Natural killer cell (primary cell): ENCODE data around the gene SH3BP2. TPM values are rescaled to one million over a fixed set of nuclear protein-coding genes. Genes with fewer than 3 reads are reported as not detected.

Source experiments
- ATAC-seq, 3 donors: fragments of 150-1000 bp in 2 of 3; fragments of 200-7000 bp in 1 of 3; cut with Tn5 transposase; 1 replicate in 1 of 3; 2 replicates in 2 of 3; pipeline ENCODE4 v1.10.0; 2021; ENCODE audit warnings: mild to moderate bottlenecking in 2 of 3, moderate library complexity in 2 of 3
- DNase-seq, 2 donors: peaks; one replicate each; pipeline versions ENCODE4 v3.0.0 to v3.0.0-alpha.2; 2013 to 2021; ENCODE audit warnings: mixed read lengths in 1 of 2
- H3K27ac ChIP-seq: one replicate; pipeline ENCODE4 v1.5.1; 2013; ENCODE audit warnings: mild to moderate bottlenecking, low read length
- H3K27me3 ChIP-seq: one replicate; pipeline ENCODE4 v1.6.1; 2013; ENCODE audit warnings: low read length; ENCODE audit not compliant: control insufficient read depth, insufficient read depth
- H3K36me3 ChIP-seq: one replicate; pipeline ENCODE4 v1.6.1; 2013; ENCODE audit warnings: low read length; ENCODE audit not compliant: control insufficient read depth, insufficient read depth
- H3K4me1 ChIP-seq: one replicate; pipeline ENCODE4 v1.6.1; 2013; ENCODE audit warnings: low read length; ENCODE audit not compliant: control insufficient read depth, insufficient read depth
- H3K4me3 ChIP-seq: one replicate; pipeline ENCODE4 v1.5.1; 2013; ENCODE audit warnings: low read length
- H3K9me3 ChIP-seq: one replicate; pipeline ENCODE4 v1.6.1; 2013; ENCODE audit warnings: low read length; ENCODE audit not compliant: control insufficient read depth, insufficient read depth
- H3K27ac Mint-ChIP-seq, 2 donors: one replicate each; pipeline ENCODE4 v1.8.0; 2022; ENCODE audit warnings: mild to moderate bottlenecking in 2 of 2, mixed read lengths in 2 of 2, moderate library complexity in 1 of 2
- H3K27me3 Mint-ChIP-seq, 2 donors: one replicate each; pipeline ENCODE4 v1.8.0; 2022; ENCODE audit warnings: low read depth in 2 of 2, mixed read lengths in 2 of 2
- H3K36me3 Mint-ChIP-seq: one replicate; pipeline ENCODE4 v1.8.0; 2022; ENCODE audit warnings: mixed read lengths
- H3K4me1 Mint-ChIP-seq, 2 donors: one replicate each; pipeline ENCODE4 v1.8.0; 2022; ENCODE audit warnings: mixed read lengths in 2 of 2
- H3K4me3 Mint-ChIP-seq: one replicate; pipeline ENCODE4 v1.8.0; 2022; ENCODE audit warnings: mild to moderate bottlenecking, moderate library complexity, mixed read lengths
- H3K9me3 Mint-ChIP-seq, 2 donors: one replicate each; pipeline ENCODE4 v1.8.0; 2022; ENCODE audit warnings: mixed read lengths in 2 of 2
- CTCF ChIP-seq: fragments of 200-600 bp; IDR thresholded peaks from one replicate; pipeline ENCODE4 v1.8.0; 2022; ENCODE audit warnings: antibody characterized with exemption
- WGBS: methylation state at CpG from one replicate; pipeline ENCODE4 v1.1.7; 2013; ENCODE audit warnings: missing lambda C conversion rate; ENCODE audit not compliant: insufficient coverage; 5-methylcytosine and 5-hydroxymethylcytosine counted together
- intact Hi-C: fragments of 100-400 bp; cut with micrococcal nuclease; formaldehyde crosslinking; loops from one replicate; pipeline ENCODE4 v1.14.2; 2022
- total RNA-seq, 4 donors: library from RNA; stranded (reverse); fragments of 120-200 nt in 1 of 4; gene quantifications; one replicate each; pipeline versions ENCODE4 v1.2.3 to v1.2.4, GENCODE V29; 2013 to 2022

SH3BP2 gene
- total RNA-seq, 3 donors from 2014 or later (not counting 1 experiment from before 2014, with no cell fraction given): 213 to 283 (median 221) TPM

- TF ChIP-seq CTCF: no peak
- Histone ChIP-seq H3K36me3 (peaks cover 10% of the 10 kb centered on the region), H3K9me3 (no peaks in the 10 kb centered on the region), H3K4me3 (no peak overlapping the region), H3K27me3 (no peaks in the 10 kb centered on the region), H3K4me1 (peaks cover 43% of the 10 kb centered on the region), H3K27ac (no peak overlapping the region)
- WGBS: 76% methylated on average over 2 of the region's 2 CpGs
- Mint-ChIP-seq H3K27me3 (no peaks in the 10 kb centered on the region), H3K4me1 (peaks cover 90 to 91% of the 10 kb centered on the region in 2 donors), H3K27ac (peak overlapping the region; percentile 47 to 69), H3K9me3 (no peaks in the 10 kb centered on the region), H3K4me3 (no peak overlapping the region), H3K36me3 (no peaks in the 10 kb centered on the region)
- DNase-seq: no peak
- intact Hi-C loops: no loop called here
- no peak for ATAC-seq
Measured at GRCh38 chr4:2865196-2865780, 72.4 kb downstream of the SH3BP2 start.

- Mint-ChIP-seq H3K36me3 (no peaks in the 10 kb centered on the region), H3K4me3 (no peak overlapping the region), H3K9me3 (no peaks in the 10 kb centered on the region), H3K4me1 (peaks cover 89 to 91% of the 10 kb centered on the region in 2 donors), H3K27ac (peak overlapping the region; percentile 81), H3K27me3 (no peaks in the 10 kb centered on the region)
- Histone ChIP-seq H3K4me1 (peaks cover 38% of the 10 kb centered on the region), H3K27ac (no peak overlapping the region), H3K4me3 (no peak overlapping the region), H3K36me3 (peaks cover 10% of the 10 kb centered on the region), H3K27me3 (no peaks in the 10 kb centered on the region), H3K9me3 (no peaks in the 10 kb centered on the region)
- intact Hi-C loops: no loop called here
- DNase-seq: no peak
- no peak for ATAC-seq
- 92% methylated on average over 9 of the region's 10 CpGs for WGBS
- TF ChIP-seq CTCF: no peak
Measured at GRCh38 chr4:2866160-2866861, 73.4 kb downstream of the SH3BP2 start.

GRCh38 chr4:2866891-2867290 is 74.0 kb downstream of the SH3BP2 start:
- 91% methylated on average over 5 of the region's 5 CpGs for WGBS
- intact Hi-C loops: no loop called here
- Mint-ChIP-seq H3K4me1 (peaks cover 89 to 91% of the 10 kb centered on the region in 2 donors), H3K9me3 (no peaks in the 10 kb centered on the region), H3K4me3 (no peak overlapping the region), H3K27ac (peak overlapping the region; percentile 81), H3K27me3 (no peaks in the 10 kb centered on the region), H3K36me3 (no peaks in the 10 kb centered on the region)
- TF ChIP-seq CTCF: no peak
- no peaks in the 10 kb centered on the region for H3K9me3 ChIP-seq
- ATAC-seq: no peak
- peaks cover 10% of the 10 kb centered on the region for H3K36me3 ChIP-seq
- no peaks in the 10 kb centered on the region for H3K27me3 ChIP-seq
- peaks cover 36% of the 10 kb centered on the region for H3K4me1 ChIP-seq
- no peak for DNase-seq
- H3K27ac ChIP-seq: no peak overlapping the region
- H3K4me3 ChIP-seq: no peak overlapping the region
